ENCODE measurements around the gene PRX.

PRX gene

DNA sequence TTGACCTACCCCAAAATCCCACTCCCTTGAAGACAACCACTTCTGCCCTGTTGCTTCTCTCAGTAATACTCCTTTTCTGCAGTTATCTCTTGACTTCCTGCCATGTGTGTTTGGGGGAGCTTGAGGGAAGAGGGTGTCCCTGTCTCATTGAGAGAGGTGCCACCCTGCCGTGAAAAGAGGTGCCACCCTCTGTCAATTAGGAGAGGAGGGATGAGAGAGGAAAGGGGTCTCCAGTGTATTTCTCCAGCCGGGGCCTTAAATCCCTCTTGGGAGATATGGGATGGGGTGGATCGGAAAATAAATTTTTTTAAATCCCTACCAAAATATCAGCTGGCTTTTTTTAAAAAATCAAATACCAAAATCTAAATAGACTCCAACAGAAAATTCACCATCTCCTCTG, 48.2 kb downstream of the PRX start:
- Histone ChIP-seq H3K4me1 (ENCODE audit: control insufficient read depth in 2 of 2, insufficient read depth in 2 of 2, low read length in 2 of 2) (no peaks in the 10 kb centered on the region), H3K9me3 (ENCODE audit: control insufficient read depth in 2 of 2, low read length in 2 of 2) (no peaks in the 10 kb centered on the region), H3K9ac (ENCODE audit: low read depth in 1 of 2, low read length in 2 of 2) (no peak overlapping the region), H3K36me3 (ENCODE audit: control insufficient read depth in 2 of 2, insufficient read depth in 2 of 2, low read length in 2 of 2) (peaks cover 11% of the 10 kb centered on the region in 2 donors), H3K27ac (ENCODE audit: low read depth in 2 of 2, low read length in 2 of 2) (no peak overlapping the region), H3K4me3 (ENCODE audit: low read length in 2 of 2) (no peak overlapping the region), H3K27me3 (ENCODE audit: control insufficient read depth in 2 of 2, insufficient read depth in 2 of 2, low read length in 2 of 2) (no peaks in the 10 kb centered on the region)

DNA sequence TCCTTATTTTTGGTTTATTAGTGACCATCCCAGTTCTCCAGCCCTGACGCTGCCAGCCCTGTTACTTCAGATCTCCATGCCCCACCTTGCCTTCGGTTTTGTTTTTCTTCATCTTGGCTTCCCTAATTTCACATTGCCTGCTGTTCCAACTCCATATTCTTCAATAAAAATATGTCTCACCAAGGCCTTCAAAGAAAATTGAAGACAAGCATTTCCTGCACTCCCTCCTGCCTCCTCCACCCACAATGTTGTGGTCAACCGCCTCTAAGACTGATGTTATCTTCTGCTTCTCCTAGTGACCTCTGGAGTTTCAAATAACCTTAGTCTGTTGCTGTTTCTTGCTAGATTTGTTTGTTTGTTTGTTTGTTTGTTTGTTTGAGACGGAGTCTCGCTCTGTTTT, 50.1 kb downstream of the PRX start:
- H3K4me1 ChIP-seq (ENCODE audit: control insufficient read depth in 2 of 2, insufficient read depth in 2 of 2, low read length in 2 of 2), result no peaks in the 10 kb centered on the region
- no peak overlapping the region for H3K9ac ChIP-seq (ENCODE audit: low read depth in 1 of 2, low read length in 2 of 2)
- H3K27ac ChIP-seq (ENCODE audit: low read depth in 2 of 2, low read length in 2 of 2), result no peak overlapping the region
- H3K4me3 ChIP-seq (ENCODE audit: low read length in 2 of 2), result no peak overlapping the region
- H3K27me3 ChIP-seq (ENCODE audit: control insufficient read depth in 2 of 2, insufficient read depth in 2 of 2, low read length in 2 of 2), result no peaks in the 10 kb centered on the region
- H3K36me3 ChIP-seq (ENCODE audit: control insufficient read depth in 2 of 2, insufficient read depth in 2 of 2, low read length in 2 of 2), result peaks cover 7 to 8% of the 10 kb centered on the region in 2 donors
- H3K9me3 ChIP-seq (ENCODE audit: control insufficient read depth in 2 of 2, low read length in 2 of 2), result no peaks in the 10 kb centered on the region

DNA sequence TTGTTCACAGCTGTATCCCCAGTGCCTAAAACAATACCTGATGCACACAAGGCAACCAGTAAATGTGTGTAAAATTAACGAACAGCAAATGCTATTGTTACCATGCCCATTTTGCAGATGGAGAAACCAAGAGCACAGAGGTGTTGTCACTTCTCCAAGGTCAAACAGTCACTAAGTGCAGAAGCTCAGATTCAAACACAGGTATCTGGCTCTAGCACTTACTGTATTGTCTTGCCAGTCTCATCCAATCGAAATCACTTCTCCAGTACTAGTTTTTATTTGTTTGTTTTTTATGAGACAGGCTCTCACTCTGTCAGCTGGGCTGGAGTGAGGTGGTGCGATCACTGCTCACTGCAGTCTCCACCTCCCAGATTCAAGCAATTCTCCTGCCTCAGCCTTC, 51.0 kb downstream of the PRX start:
- Histone ChIP-seq H3K9me3 (ENCODE audit: control insufficient read depth in 2 of 2, low read length in 2 of 2) (no peaks in the 10 kb centered on the region), H3K36me3 (ENCODE audit: control insufficient read depth in 2 of 2, insufficient read depth in 2 of 2, low read length in 2 of 2) (peaks cover 3 to 7% of the 10 kb centered on the region in 2 donors), H3K4me3 (ENCODE audit: low read length in 2 of 2) (no peak overlapping the region), H3K27ac (ENCODE audit: low read depth in 2 of 2, low read length in 2 of 2) (no peak overlapping the region), H3K9ac (ENCODE audit: low read depth in 1 of 2, low read length in 2 of 2) (no peak overlapping the region), H3K4me1 (ENCODE audit: control insufficient read depth in 2 of 2, insufficient read depth in 2 of 2, low read length in 2 of 2) (no peaks in the 10 kb centered on the region), H3K27me3 (ENCODE audit: control insufficient read depth in 2 of 2, insufficient read depth in 2 of 2, low read length in 2 of 2) (no peaks in the 10 kb centered on the region)

DNA sequence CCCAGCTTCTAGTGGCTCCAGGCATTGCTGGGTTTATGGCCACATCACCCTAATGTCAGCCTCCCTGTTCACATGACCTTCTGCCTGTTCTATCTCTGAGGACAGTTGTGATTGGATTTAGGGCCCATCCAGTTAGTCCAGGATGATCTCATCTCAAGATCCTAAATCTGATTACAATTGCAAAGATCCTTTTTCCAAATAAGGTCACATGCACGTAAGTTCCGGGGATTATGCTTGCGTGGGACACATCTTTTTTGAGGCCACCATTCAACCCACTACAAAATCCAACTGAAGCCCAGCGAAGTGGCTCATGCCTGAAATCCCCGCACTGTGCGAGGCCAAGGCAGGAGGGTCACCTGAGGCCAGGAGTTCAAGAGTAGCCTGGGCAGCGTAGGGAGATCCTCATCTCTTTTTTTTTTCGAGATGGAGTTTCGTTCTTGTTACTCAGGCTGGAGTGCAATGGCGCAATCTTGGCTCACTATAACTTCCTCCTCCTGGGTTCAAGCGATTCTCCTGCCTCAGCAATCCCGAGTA, 52.4 kb downstream of the PRX start:
- H3K4me1 ChIP-seq (ENCODE audit: control insufficient read depth in 2 of 2, insufficient read depth in 2 of 2, low read length in 2 of 2), result peaks cover 0 to 2% of the 10 kb centered on the region in 2 donors
- no peak overlapping the region for H3K4me3 ChIP-seq (ENCODE audit: low read length in 2 of 2)

DNA sequence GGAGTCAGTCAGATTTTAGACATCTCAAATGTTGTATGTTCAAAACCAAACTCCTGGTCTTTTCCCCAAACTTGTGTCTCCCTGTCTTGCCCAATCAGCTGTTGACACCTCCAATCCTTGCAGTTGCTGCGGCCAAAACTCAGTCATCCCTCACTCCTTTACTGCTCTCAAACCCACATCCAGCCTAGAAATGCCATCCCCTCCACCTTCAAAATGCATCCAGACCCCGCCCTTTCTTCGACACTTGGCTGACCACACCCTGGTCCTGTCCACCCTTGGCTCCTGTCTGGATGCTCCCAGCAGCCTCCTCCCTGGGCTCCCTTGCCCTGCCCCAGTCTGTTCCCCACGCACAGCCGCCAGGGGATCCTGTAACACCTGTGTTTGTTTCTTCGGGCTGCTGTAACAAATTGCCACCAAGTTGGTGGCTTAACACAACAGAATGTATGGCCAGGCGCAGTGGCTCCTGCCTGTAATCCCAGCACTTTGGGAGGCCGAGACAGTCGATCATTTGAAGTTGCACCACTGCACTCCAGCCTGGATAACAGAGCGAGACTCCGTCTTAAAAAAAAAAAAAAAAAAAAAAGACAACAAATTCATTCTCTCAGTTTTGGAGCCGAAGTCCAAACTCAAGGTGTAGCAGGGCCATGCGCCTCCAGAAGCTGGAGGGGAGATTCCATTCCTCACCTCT, 53.0 kb downstream of the PRX start:
- H3K27ac ChIP-seq (ENCODE audit: low read depth in 2 of 2, low read length in 2 of 2), result no peak overlapping the region
- no peaks in the 10 kb centered on the region for H3K9me3 ChIP-seq (ENCODE audit: control insufficient read depth in 2 of 2, low read length in 2 of 2)
- no peaks in the 10 kb centered on the region for H3K27me3 ChIP-seq (ENCODE audit: control insufficient read depth in 2 of 2, insufficient read depth in 2 of 2, low read length in 2 of 2)
- H3K9ac ChIP-seq (ENCODE audit: low read depth in 1 of 2, low read length in 2 of 2), result no peak overlapping the region
- no peaks in the 10 kb centered on the region for H3K36me3 ChIP-seq (ENCODE audit: control insufficient read depth in 2 of 2, insufficient read depth in 2 of 2, low read length in 2 of 2)
- H3K4me3 ChIP-seq (ENCODE audit: low read length in 2 of 2), result no peak overlapping the region
- H3K4me1 ChIP-seq (ENCODE audit: control insufficient read depth in 2 of 2, insufficient read depth in 2 of 2, low read length in 2 of 2), result peaks cover 0 to 2% of the 10 kb centered on the region in 2 donors

More for the DNA sequence above, 52.4 kb downstream of the PRX start:
- H3K27ac ChIP-seq (ENCODE audit: low read depth in 2 of 2, low read length in 2 of 2), result no peak overlapping the region
- H3K9me3 ChIP-seq (ENCODE audit: control insufficient read depth in 2 of 2, low read length in 2 of 2), result no peaks in the 10 kb centered on the region
- H3K9ac ChIP-seq (ENCODE audit: low read depth in 1 of 2, low read length in 2 of 2), result no peak overlapping the region
- H3K36me3 ChIP-seq (ENCODE audit: control insufficient read depth in 2 of 2, insufficient read depth in 2 of 2, low read length in 2 of 2), result no peaks in the 10 kb centered on the region
- no peaks in the 10 kb centered on the region for H3K27me3 ChIP-seq (ENCODE audit: control insufficient read depth in 2 of 2, insufficient read depth in 2 of 2, low read length in 2 of 2)

DNA sequence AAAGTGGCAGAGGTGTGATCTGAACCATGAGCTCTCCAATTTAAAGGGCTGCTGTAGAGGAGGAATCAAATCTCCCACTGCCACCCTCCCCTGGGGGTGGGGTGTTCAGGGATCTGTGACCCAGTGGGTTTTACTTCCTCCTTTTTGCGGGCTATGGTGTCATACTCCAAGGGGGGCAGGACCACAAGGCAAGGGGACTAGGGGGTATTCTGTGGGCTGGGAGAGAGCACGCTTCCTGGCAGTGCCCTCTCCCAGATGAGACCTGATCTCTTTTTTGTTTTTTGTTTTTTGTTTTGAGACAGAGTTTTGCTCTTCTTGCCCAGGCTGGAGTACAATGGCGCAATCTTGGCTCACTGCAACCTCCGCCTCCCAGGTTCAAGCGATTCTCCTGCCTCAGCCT, 54.4 kb downstream of the PRX start:
- Histone ChIP-seq H3K27ac (ENCODE audit: low read depth in 2 of 2, low read length in 2 of 2) (no peak overlapping the region), H3K36me3 (ENCODE audit: control insufficient read depth in 2 of 2, insufficient read depth in 2 of 2, low read length in 2 of 2) (no peaks in the 10 kb centered on the region), H3K4me3 (ENCODE audit: low read length in 2 of 2) (no peak overlapping the region), H3K4me1 (ENCODE audit: control insufficient read depth in 2 of 2, insufficient read depth in 2 of 2, low read length in 2 of 2) (peaks cover 0 to 2% of the 10 kb centered on the region in 2 donors), H3K9ac (ENCODE audit: low read depth in 1 of 2, low read length in 2 of 2) (no peak overlapping the region), H3K9me3 (ENCODE audit: control insufficient read depth in 2 of 2, low read length in 2 of 2) (no peaks in the 10 kb centered on the region), H3K27me3 (ENCODE audit: control insufficient read depth in 2 of 2, insufficient read depth in 2 of 2, low read length in 2 of 2) (no peaks in the 10 kb centered on the region)

DNA sequence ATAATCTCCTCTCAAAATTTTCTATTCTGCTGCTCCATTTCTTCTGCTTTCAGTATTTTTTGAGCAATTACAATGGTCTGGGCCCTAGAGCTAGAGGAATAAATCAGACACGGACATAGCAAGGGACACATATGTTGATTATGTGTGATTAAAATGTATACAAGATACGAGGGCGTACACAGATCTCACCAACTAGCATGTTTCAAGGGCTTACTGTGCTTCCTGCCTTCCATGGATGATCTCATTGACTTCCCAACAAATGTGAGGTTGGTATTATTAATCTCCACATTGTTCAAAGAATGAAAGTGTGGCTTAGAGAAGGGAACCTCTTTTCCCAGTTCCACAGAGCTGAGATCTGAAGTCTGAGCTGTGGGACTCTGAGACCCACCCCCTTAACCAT, 55.5 kb downstream of the PRX start:
- H3K4me3 ChIP-seq (ENCODE audit: low read length in 2 of 2), result no peak overlapping the region
- H3K9ac ChIP-seq (ENCODE audit: low read depth in 1 of 2, low read length in 2 of 2), result no peak overlapping the region
- no peaks in the 10 kb centered on the region for H3K9me3 ChIP-seq (ENCODE audit: control insufficient read depth in 2 of 2, low read length in 2 of 2)
- H3K27ac ChIP-seq (ENCODE audit: low read depth in 2 of 2, low read length in 2 of 2), result no peak overlapping the region
- H3K27me3 ChIP-seq (ENCODE audit: control insufficient read depth in 2 of 2, insufficient read depth in 2 of 2, low read length in 2 of 2), result no peaks in the 10 kb centered on the region
- no peaks in the 10 kb centered on the region for H3K36me3 ChIP-seq (ENCODE audit: control insufficient read depth in 2 of 2, insufficient read depth in 2 of 2, low read length in 2 of 2)
- peaks cover 0 to 2% of the 10 kb centered on the region in 2 donors for H3K4me1 ChIP-seq (ENCODE audit: control insufficient read depth in 2 of 2, insufficient read depth in 2 of 2, low read length in 2 of 2)

DNA sequence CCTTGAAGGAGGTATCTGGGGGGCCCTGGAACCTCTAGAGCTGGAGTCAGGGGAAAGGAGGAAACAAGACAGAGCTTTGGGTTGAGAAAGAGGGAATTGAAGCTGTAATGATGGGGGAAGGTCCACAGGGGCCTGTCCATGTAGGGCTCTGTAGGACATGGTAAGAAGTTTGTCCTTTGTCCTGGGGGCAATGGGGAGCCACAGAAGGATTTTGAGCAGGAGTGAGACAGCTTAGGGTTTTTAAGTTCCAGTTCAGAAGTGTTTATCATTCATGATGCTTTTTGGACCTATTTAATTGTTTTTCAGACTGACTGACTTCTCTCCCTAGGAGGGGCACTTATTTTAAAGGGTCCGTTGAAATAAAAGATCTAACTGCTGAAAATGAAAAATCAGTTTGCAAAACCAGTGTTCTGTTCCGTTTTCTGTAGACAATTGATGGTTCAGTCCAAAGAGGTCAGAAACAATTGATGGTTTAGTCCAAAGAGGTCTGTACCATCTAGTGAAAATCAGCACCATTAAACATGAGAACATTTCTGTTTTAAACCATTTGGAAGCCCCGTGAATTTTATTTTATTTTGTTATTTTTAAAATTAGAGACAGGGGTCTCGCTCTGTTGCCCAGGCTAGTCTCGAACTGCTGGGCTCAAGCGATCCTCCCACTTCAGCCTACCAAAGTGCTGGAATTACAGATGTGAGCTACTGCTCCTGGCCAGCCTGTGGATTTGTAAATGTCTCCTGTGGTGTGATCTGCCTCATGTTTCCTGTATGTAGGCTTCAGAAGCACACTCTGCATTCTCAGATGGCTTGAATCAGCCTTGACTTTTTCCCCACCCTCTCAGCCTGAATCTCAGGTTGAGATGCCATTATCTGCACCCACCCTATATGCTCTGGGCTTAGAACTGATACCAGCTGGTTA, 56.2 kb downstream of the PRX start:
- H3K27ac ChIP-seq (ENCODE audit: low read depth in 2 of 2, low read length in 2 of 2), result no peak overlapping the region
- no peak overlapping the region for H3K9ac ChIP-seq (ENCODE audit: low read depth in 1 of 2, low read length in 2 of 2)
- H3K4me3 ChIP-seq (ENCODE audit: low read length in 2 of 2), result no peak overlapping the region
- H3K4me1 ChIP-seq (ENCODE audit: control insufficient read depth in 2 of 2, insufficient read depth in 2 of 2, low read length in 2 of 2), result peaks cover 0 to 2% of the 10 kb centered on the region in 2 donors
- H3K36me3 ChIP-seq (ENCODE audit: control insufficient read depth in 2 of 2, insufficient read depth in 2 of 2, low read length in 2 of 2), result no peaks in the 10 kb centered on the region
- H3K27me3 ChIP-seq (ENCODE audit: control insufficient read depth in 2 of 2, insufficient read depth in 2 of 2, low read length in 2 of 2), result no peaks in the 10 kb centered on the region
- no peaks in the 10 kb centered on the region for H3K9me3 ChIP-seq (ENCODE audit: control insufficient read depth in 2 of 2, low read length in 2 of 2)

DNA sequence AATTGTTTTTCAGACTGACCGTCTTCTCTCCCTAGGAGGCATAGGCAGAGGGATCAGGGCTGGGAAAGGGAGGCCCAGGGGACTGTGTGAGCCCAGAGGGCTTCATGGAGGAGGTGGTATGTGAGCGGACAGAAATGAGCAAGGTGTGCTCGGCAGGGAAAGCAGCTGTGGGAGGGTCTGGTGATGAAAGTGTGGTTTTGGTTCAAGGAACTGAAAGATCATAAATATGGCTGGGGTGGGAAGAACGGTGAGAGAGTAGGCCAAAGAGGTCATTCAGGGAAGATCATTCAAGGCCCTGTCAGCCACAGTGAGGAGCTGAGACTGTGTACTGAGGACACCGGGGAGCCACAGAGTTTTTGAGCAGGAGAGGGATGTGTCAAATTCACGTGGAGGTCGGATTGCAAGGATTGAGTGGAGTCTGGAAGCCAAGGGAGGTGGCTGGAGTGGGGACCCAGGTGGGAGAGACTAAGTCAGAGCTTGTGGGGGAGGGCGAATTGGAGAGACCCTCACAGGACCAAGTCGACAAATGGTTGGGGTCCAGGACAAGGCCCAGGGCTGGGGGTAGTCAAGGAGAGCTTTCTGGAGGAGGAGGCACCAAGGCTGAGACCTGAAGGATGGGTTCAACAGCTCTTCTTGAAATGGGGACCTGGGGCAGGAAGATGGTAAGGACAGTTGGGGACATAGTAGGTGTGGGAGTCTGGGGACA, 57.0 kb downstream of the PRX start:
- Histone ChIP-seq H3K4me1 (ENCODE audit: control insufficient read depth in 2 of 2, insufficient read depth in 2 of 2, low read length in 2 of 2) (peaks cover 0 to 2% of the 10 kb centered on the region in 2 donors), H3K27me3 (ENCODE audit: control insufficient read depth in 2 of 2, insufficient read depth in 2 of 2, low read length in 2 of 2) (no peaks in the 10 kb centered on the region), H3K36me3 (ENCODE audit: control insufficient read depth in 2 of 2, insufficient read depth in 2 of 2, low read length in 2 of 2) (no peaks in the 10 kb centered on the region), H3K27ac (ENCODE audit: low read depth in 2 of 2, low read length in 2 of 2) (no peak overlapping the region), H3K4me3 (ENCODE audit: low read length in 2 of 2) (no peak overlapping the region), H3K9ac (ENCODE audit: low read depth in 1 of 2, low read length in 2 of 2) (no peak overlapping the region), H3K9me3 (ENCODE audit: control insufficient read depth in 2 of 2, low read length in 2 of 2) (no peaks in the 10 kb centered on the region)

Data from mucosa of rectum (tissue), 2 donors.